Right renal pelvis (tissue), 4 donors: ENCODE results near the gene MYH11. TPM values are rescaled to one million over a fixed set of nuclear protein-coding genes. Genes with fewer than 3 reads are reported as not detected.
A peak's percentile ranks its signal among the peaks of the same experiment; 100 is the strongest.

ENCODE experiments used
- DNase-seq, 4 donors: peaks; one replicate each; pipeline ENCODE4 v3.0.0-alpha.2; 2013; ENCODE audit warnings: low read depth in 4 of 4, low spot score in 3 of 4, missing footprints in 1 of 4
- polyA plus RNA-seq, 4 donors: library from polyadenylated mRNA; unstranded; fragments of 120-200 nt; gene quantifications; one replicate each; pipeline ENCODE4 v1.2.1, GENCODE V29; 2013; ENCODE audit not compliant: insufficient read length in 4 of 4

Gene MYH11
- polyA plus RNA-seq, 4 donors, result 11.8 to 16.1 (median 13.7) TPM

DNA sequence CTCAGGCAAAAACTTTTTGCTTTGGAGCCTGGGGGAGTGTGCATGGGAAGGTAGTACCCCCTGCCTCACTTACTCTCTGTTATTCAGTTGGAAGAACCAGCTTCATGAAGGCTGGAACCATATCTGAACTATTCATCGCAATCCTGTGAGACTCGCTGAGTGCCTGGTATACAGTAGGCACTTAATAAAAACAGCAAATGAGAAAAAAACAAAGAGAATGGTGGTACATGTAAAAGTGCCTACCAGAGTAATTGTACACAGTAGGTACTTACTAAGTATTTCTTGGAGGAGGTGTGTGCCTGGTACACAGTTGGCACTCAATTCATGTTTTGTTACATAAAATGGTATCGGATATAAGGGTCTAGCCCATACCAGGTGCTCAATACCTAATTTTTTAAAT lies 75.2 kb downstream of the MYH11 start:
- no peak for DNase-seq

DNA sequence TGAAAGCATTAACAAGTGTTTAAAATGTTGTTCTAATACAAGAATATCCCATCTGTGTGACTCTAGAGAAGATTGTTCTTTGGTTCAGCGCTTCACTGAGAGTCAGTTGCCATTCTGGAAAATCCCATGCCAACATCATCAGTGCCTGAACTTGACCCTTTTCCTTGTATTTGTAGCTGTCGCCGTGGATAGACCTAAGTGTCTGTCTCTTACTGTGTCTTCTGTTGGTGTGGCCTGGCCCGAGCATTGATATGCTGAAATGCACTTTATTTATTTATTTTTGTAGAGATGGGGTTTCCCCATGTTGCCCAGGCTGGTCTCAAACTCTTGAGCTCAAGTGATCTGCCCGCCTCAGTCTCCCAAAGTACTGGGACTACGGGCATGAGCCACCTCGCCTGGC lies 76.0 kb downstream of the MYH11 start:
- DNase-seq, result no peak

DNA sequence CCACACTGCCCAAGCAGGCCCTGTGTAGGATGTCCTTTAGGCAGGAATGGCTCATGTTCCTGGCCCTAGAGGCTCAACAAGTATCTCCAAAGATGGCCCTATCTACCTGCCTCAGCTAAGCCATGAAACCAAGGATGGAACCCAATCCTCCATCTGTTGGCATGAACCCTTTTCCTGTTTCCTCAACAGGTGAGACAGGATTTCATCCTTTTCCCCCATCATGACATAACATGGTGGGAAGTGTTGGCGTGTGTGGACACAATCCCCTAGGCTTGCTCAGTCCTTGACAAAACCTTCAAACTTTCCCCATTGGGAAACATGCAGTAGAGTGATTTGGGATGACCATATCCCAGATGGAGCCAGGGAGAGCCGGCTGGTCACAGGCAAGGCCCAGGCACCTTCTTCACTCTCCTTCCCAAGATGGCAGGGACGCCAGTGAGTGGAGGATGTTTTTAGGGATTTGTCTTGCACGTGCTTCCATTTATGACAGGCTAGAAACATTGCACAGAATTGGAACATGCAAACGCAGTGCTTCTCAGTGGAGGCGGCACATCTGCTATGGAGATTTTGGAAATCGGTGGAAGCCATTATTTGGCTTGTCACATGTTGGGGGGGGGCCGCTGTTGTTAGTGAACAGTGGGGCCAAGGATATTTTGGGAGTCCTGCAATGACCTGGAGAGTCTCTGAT lies 77.0 kb downstream of the MYH11 start:
- no peak for DNase-seq

DNA sequence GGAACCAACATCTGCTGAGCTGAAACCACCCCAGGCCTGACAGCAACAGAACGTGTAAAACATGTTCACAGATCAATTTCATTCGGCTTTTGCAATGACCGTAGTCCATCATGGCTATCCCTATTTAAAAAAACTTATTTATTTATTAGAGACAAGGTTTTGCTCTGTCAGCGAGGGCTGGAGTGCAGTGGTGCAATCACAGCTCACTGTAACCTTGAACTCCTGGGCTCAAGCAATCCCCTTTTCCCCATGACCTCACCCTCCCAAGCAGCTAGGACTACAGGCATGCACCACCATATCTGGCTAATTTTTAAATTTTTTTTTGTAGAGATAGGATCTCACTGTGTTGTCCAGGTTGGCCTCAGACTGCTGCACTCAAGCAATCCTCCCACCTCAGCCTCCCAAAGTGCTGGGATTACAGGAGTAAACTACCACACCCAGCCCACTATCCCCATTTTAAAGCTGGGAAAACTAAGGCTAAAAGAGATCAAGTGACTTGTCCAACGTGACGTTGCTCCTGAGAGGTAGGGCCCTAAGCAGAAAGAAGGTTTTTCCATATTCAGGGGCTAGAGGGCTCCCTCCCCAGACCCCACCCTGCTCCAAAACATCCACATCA lies 77.7 kb downstream of the MYH11 start:
- no peak for DNase-seq

DNA sequence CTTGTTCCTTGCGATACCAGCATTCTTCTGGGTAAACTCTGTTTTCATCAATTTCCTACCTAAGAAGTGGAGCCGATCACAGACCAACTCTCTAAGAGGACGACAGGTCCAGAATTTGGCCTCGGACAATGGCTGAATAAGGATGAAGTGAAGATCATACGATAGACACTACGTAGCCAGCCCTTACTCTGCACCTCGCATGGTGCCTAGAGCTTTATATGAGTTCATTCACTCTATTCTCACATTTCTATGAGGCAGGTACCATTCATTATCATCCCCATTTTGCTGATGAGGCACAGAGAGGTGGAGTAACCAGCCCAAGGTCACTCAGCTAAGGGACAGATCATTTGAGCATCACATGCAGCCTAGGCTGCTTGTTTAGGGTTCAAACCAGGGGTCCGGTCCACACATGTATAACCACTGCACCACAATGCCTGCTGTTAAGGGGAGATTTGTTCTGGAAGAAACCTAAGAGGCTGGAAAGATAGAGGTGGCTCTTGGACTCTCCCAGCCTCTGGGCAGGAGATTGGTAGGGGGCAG lies 78.6 kb downstream of the MYH11 start:
- no peak for DNase-seq

DNA sequence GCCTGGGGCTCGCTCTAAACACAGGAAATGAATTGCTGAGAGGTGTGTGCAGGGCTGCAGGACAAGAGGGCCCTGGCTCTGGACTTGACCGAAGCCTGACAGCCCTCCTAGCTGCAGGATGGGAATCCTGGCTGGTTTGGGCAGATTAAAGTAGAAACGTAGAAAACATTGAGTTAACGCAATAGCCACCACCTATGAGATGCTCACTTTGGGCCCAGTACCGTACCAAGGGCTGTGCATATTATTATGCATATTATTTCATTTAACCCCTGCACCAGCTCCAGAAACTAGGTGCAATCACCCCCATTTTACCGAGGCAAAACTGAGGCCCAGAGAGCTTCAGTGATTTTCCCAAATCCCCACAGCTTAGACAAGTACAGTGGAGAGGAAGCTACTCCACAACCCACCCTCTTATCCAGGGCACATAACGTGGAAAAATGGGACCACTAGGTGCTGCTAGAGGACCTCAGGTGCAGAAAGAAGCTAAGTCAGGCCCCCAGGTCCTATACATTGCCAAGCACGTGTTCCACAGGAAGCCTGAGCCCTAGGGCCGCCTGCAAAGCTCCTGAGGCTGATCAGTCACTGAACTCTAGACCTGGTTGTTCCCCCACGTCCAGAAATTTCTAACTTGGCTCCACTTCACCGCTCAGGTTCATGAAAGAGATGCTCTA lies 79.2 kb downstream of the MYH11 start:
- no peak for DNase-seq

DNA sequence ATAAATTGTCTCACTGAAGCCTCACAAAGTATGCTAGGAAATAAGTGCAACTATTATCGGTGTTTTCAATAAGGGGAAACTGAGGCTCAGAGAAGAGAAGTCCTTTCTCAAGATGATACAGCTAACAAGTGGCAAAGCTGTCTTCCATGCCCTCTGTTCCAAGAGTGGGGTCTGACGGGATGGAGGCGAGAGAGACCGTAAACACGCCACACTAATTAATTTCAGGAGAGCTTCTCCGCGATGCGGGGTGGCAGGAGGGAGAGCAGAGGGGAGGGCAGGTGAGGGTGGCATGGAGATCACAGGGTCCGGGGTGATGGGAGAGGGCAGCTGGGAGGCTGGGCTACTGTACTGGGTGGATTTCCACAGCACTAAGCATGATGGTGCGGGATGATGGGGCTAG lies 80.3 kb downstream of the MYH11 start:
- no peak for DNase-seq

DNA sequence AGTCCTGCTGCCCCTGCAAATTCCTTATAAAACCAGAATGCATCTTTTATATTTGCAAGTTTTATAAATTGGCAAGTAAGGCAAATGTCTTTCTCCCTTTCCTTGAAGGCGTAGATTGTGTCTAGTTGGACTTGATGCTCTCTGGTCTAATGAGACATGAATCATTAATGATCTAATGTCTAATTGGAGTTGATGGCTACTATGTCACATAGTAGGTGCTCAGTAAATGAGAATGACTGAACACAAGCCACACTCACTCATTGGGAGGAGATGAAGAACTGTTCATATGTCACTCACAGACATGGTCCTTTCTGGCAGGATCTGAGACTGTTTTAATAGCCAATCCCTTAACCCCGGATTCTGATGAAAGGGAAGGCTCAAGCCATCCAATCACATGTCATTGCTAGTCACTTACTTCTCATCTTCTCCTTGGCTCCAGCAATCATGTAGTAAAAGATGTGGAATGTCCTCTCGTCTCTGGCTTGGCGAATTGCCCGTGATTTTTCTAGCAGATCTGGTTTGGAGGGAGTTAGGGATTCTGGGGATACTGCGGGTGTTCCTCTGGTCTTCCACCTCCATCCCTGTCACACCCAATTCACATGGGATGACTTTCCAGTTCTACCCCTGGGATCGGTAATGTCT lies 81.0 kb downstream of the MYH11 start:
- no peak for DNase-seq

DNA sequence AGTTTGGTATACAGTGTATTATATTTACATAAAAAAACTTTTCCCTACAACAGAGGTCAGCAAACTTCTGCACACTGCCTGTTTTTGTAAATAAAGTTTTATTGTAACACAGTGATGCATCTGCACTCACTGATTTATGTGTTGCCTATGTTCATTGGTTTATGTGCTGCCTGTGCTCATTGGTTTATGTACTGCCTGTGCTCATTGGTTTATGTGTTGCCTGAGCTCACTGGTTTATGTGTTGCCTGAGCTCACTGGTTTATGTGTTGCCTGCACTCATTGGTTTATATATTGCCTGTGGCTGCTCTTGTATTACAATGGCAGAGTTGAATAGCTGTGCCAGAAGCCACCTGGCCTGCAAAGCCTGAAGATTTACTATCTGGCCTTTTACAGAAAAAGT lies 81.6 kb downstream of the MYH11 start:
- DNase-seq, result no peak

DNA sequence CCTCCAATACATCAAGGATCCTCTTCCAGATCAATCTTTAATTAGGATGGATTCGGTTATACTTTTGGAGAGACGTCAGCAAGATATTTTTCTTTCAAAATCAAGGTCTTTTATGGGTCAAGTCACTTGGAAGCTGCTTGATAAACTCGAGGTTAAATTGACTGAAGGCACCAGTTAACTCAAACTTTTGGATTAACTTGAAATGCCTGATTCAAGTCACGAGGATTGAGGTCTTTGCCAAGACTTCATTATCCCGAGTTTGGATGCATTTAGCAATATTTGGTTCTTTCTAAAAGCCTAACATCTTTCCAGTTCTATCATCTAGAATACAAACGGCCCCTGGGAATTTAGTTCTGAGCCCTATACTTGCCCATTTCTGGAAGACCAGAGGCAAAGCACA lies 82.9 kb downstream of the MYH11 start:
- DNase-seq, result no peak

DNA sequence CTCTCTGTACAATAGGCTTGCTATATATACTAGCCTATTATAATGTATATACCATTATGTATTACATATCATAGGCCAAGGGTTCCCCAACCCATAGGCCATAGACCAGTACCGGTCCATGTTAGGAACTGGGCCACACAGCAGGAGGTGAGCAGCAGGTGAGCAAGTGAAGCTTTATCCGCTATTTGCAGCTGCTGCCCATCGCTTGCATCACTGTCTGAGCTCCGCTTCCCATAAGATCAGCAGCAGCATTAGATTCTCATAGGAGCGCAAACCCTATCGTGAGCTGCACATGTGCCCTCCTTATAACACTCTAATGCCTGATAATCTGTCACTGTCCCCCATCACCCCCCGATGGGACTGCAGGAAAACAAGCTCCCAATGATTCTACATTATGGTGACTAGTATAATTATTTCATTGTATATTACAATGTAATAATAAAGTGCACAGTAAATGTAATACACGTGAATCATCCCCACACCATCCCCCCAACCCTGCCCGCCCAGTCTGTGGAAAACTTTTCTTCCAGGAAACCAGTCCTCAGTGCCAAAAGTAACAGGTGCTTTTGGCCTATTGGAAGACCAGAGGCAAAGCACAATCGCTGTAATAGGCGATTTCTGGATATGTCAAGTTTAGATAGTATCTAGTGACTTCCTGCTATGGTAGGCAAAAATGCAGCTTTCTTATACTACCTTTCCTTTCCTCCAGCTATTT lies 84.1 kb downstream of the MYH11 start:
- DNase-seq, result no peak

DNA sequence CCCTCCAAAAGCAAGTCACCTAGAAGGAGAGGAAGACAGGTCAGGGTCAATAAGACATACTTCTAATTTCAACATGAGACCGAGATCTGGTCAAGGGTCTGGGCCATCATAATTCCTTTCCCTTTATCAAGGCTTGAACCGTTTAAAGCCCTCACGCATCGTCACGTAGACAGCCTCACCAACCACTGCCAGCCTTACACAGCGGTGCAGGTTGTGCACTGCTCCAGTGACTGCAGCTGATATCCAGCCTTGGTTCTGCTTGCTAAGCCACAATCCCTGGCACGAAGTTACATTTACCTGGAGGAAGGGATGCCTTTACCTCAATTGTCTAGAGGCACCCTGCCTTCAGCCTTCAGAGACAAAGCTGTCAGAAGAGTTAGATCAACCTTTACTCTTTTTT lies 85.1 kb downstream of the MYH11 start:
- DNase-seq, result no peak

DNA sequence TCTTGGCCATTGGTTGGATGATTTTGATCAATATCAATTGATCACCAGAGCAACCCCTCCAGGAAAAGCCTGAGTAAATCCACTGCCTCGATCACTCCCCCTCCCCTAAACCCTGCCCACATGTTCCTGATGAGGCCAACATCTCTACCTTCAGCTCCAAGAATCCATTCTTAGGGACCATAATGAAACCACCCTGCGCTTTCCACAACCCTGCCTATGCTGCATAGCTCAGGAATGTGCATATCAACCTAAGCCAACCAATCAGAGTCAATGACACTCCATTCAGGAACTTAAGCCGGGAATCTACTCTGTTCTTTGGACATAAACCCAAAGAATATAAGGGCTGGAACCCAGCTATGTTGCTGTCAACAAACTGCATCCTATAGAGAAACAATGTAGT lies 86.3 kb downstream of the MYH11 start:
- no peak for DNase-seq

DNA sequence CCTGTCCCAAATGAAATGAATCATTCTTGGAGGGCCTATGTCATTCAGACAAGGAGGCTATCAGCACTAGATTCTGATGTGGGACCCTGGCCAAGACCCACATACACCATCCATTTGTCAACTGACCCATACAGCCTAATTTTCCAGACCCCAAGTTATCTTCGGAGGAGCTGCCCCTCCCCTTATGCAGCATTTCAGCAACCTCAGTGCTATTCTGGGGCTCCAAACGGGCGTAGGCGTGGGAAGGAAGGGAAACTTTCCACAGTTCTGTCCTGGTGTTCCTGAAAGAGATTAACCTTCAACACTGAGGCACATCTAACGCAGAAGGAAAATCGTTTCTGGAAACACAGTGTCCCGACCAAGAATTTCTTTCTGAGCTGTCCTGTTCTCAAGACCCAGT lies 86.7 kb downstream of the MYH11 start:
- DNase-seq, result no peak

DNA sequence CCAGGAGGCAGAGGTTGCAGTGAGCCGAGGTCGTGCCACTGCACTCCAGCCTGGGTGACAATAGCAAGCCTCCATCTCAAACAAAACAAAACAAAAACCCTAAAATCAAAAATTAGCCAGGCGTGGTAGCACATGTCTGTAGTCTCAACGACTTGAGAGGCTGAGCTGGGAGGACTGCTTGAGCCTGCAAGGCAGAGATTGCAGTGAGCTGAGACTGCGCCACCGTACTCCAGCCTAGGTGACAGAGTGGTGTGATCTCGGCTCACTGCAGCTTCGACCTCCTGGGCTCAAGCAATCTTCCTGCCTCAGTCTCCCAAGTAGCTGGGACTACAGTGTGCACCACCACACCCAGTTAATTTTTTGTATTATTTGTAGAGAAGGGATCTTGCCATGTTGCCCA lies 87.6 kb downstream of the MYH11 start:
- DNase-seq, result no peak

DNA sequence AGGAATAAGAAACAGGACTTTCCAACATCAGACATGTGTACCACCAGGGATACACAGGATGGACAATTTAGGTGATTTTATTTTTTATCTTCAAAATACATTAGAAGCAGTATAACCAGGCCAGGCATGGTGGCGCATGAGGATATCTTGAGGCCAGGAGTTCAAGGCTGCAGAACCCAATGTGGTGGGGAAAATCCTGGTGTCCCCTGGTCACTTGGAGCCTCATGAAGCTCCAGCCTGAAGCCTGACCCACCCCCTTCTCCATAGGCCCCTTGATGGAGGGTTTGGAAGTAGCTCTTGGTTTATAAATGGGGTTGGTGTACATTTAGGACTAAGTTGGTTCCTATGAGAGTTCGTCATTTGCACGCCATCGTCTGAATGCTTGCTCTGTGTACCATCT lies 88.6 kb downstream of the MYH11 start:
- no peak for DNase-seq

DNA sequence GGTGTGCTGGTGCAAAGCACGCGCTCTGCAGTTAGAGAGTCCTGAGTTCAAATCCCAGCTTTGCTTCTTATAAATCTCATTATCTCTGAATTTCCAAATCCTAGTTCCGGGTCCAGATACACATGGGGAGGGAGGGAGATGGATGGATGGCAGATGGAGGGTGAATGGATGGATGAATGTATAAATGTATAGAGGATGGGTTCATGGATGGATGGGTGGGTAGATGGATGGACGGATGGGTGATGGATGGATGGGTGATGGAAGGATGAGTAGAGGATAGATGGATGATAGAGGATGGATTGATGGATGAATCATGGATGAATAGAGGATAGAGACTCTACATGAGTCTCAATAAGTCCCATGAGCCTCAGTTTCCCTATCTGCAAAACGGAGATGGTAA lies 89.9 kb downstream of the MYH11 start:
- no peak for DNase-seq

DNA sequence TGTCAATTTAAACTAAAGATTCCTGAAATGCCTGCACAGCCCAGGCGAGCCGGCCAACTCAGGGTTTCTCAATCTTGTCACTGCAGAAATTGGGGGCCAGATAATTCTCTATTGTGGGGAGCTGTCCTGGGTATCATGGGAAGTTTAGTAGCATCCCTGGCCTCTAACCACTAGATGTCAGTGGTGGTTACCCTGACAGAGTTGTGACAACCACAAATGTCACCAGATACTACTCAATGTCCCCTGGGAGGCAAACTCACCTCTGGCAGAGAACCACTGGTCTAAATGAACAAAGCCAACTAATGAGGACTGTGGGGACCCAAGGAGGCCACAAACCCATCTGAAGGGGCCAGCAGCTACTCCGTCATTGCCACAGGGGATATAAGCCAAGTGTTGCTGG lies 90.9 kb downstream of the MYH11 start:
- peak in 3 of 4 donors; percentile 20 to 33 (median 25) for DNase-seq

DNA sequence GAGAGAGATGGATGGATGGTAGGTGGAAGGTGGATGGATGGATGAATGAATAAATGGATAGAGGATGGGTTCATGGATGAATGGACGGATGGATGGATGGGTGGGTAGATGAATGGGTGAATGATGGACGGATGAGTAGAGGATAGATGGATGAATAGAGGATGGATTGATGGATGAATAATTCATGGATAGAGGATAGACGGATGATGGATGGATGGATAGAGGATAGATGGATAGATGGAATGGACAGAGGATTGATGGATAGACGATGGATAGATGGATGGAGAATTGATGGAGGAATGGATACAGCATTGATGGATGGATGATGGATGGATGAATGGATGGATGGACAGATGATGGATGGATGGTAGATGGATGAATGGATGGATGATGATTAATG lies 91.7 kb downstream of the MYH11 start:
- no peak for DNase-seq

DNA sequence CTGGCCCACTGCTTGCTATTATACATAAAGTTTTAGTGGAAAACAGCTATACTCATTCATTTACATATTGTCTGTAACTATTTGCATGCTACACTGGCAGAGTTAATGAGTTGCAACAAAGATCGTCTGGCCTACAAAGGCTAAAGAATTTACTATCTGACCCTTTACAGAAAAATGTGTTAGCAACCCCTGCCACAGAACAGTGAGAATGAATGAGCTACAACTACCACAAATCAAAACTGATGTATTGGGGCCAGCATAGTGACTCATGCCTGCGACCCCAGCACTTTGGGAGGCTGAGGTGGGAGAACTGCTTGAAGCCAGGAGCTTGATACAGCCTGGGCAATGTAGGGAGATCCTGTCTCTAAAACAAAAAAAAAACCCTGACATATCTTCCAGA lies 92.7 kb downstream of the MYH11 start:
- no peak for DNase-seq

DNA sequence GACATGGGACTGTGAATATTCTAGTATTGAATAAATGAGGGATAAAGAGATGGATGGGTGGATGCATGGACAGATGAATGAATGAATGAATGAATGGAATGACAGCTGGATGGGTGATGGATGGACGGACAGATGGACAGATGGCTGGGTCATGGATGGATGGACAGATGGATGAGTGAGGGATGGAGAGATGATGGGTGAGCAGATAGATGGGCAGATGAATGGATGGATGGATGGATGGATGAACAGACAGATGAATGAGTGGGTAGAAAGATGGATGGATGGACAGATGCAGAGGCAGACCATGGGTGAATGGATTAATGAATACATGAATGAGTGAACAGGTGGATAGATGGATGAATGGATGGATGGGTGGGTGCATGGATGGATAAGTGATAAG lies 96.7 kb downstream of the MYH11 start:
- DNase-seq, result no peak
